K562 (cell line): ENCODE measurements around the gene ZFR2. TPM values are rescaled to one million over a fixed set of nuclear protein-coding genes. Genes with fewer than 3 reads are reported as not detected.

ENCODE experiments used
- CBFA2T2 ChIP-seq: fragments of 450-650 bp; conservative IDR thresholded peaks from 2 replicates; pipeline ENCODE4 v1.6.1; 2017; ENCODE audit warnings: mild to moderate bottlenecking
- HMBOX1 ChIP-seq: sonication (generic); IDR thresholded peaks from 2 replicates; pipeline ENCODE4 v1.6.1; 2016
- HMGXB4 ChIP-seq: sonication (generic); formaldehyde crosslinking; IDR thresholded peaks from 2 replicates; pipeline ENCODE4 v1.8.1; 2023; ENCODE audit warnings: mild to moderate bottlenecking, missing genetic modification reagents
- L3MBTL2 ChIP-seq: fragments of 450-650 bp; IDR thresholded peaks from 2 replicates; pipeline ENCODE4 v1.6.1; 2016; ENCODE audit warnings: mild to moderate bottlenecking, moderate library complexity
- MYC ChIP-seq, 2 experiments: fragments of 250-450 bp in 1 of 2; sonication (Bioruptor Pico) in 1 of 2; IDR thresholded peaks; 2 replicates each; pipeline versions ENCODE4 v1.5.1 to v1.6.1; 2012 to 2021; ENCODE audit warnings: low read depth in 2 of 2, borderline replicate concordance in 1 of 2, improper control_type of control experiment in 1 of 2, low read length in 1 of 2, mild to moderate bottlenecking in 1 of 2, moderate library complexity in 1 of 2
- NFE2L1 ChIP-seq: fragments of 450-650 bp; IDR thresholded peaks from 2 replicates; pipeline ENCODE4 v1.6.1; 2016; ENCODE audit warnings: missing genetic modification characterization, low read depth, mild to moderate bottlenecking, missing compliant biosample characterization, moderate library complexity, borderline replicate concordance
- NFRKB ChIP-seq: fragments of 450-650 bp; IDR thresholded peaks from 2 replicates; pipeline ENCODE4 v1.6.1; 2016; ENCODE audit warnings: low read depth
- POLR2A ChIP-seq: fragments of 450-650 bp; conservative IDR thresholded peaks from 2 replicates; pipeline ENCODE4 v1.6.1; 2016
- RERE ChIP-seq: sonication (generic); formaldehyde crosslinking; IDR thresholded peaks from 2 replicates; pipeline ENCODE4 v1.8.0; 2023; ENCODE audit warnings: missing genetic modification reagents, mild to moderate bottlenecking, borderline replicate concordance
- SNIP1 ChIP-seq: fragments of 450-650 bp; IDR thresholded peaks from 2 replicates; pipeline ENCODE4 v1.7.1; 2017; ENCODE audit warnings: low read depth, mild to moderate bottlenecking
- SRSF9 ChIP-seq: fragments of 200-400 bp; formaldehyde crosslinking; IDR thresholded peaks from 2 replicates; pipeline ENCODE4 v1.6.1; 2017; ENCODE audit warnings: low read depth, low read length, borderline replicate concordance
- TCF3 ChIP-seq: sonication (generic); formaldehyde crosslinking; IDR thresholded peaks from 2 replicates; pipeline ENCODE4 v1.4.0; 2020; ENCODE audit warnings: mild to moderate bottlenecking, missing genetic modification reagents
- ZBTB9 ChIP-seq: fragments of 450-650 bp; formaldehyde crosslinking; IDR thresholded peaks from 2 replicates; pipeline ENCODE4 v1.4.0; 2020; ENCODE audit warnings: mild to moderate bottlenecking, moderate library complexity
- ZNF551 ChIP-seq: fragments of 250-450 bp; sonication (Bioruptor Pico); IDR thresholded peaks from 2 replicates; pipeline ENCODE4 v1.5.0; 2021; ENCODE audit warnings: mild to moderate bottlenecking, moderate library complexity
- ZNF740 ChIP-seq, 3 experiments: fragments of 200-800 bp in 1 of 3; sonication (Bioruptor generic) in 1 of 3; sonication (generic) in 1 of 3; formaldehyde crosslinking in 1 of 3; IDR thresholded peaks; 2 replicates each; pipeline versions ENCODE4 v1.6.1 to v1.8.0; 2016 to 2022; ENCODE audit warnings: mild to moderate bottlenecking in 2 of 3, missing compliant biosample characterization in 2 of 3, missing genetic modification characterization in 2 of 3, missing genetic modification reagents in 1 of 3
- polyA plus RNA-seq, 8 experiments: library from polyadenylated mRNA; depleted of rRNA in 4 of 8; stranded (reverse) in 5 of 8; unstranded in 3 of 8; fragments of >200 nt; fragmentation: Nextera tagmentation in 2 of 8; fragmentation: Illumina TruSeq in 1 of 8; extraction: Ambion mirVana in 2 of 8; extraction: Trizol in 1 of 8; gene quantifications; 2 replicates each; pipeline versions ENCODE4 v1.2.1 to v1.2.3, GENCODE V29; 2011 to 2014; ENCODE audit warnings: inconsistent platforms in 1 of 8, missing spikeins in 1 of 8
- total RNA-seq, 7 experiments: library from RNA; depleted of rRNA in 6 of 7; stranded (reverse); fragments of >200 nt in 6 of 7; fragmentation: Illumina TruSeq in 2 of 7; extraction: Trizol in 2 of 7; gene quantifications; 2 replicates each; pipeline versions ENCODE4 v1.2.1 to v1.2.3, GENCODE V29; 2011 to 2021; ENCODE audit warnings: low replicate concordance in 1 of 7

Gene ZFR2
- total and polyA plus RNA-seq, 9 of the 15 experiments (the other 6 are each of a cell fraction or from before 2014, with no cell fraction given), result 0.03 to 0.59 (median 0.07) TPM; not detected in 6

- TF ChIP-seq ZNF740 (CRISPR knock-in tag; IDR thresholded peaks at IDR 0.05) (no peak), ZNF740 (tag; IDR thresholded peaks at IDR 0.05) (no peak), L3MBTL2 (peak; percentile 54), ZBTB9 (CRISPR knock-in tag) (peak; percentile 63; the same call in 1 of the 2 replicates), SRSF9 (no peak), NFE2L1 (tag) (no peak), HMBOX1 (no peak), ZNF551 (no peak), NFRKB (peak; percentile 29; the same call in 1 of the 2 replicates), SNIP1 (no peak), TCF3 (no peak), RERE (CRISPR knock-in tag) (no peak), POLR2A (peak; percentile 97), HMGXB4 (CRISPR knock-in tag) (no peak), MYC (IDR thresholded peaks at IDR 0.05; ENCODE audit: low read depth, low read length) (peak; percentile 94), MYC (CRISPR knock-in tag; IDR thresholded peaks at IDR 0.05; ENCODE audit: borderline replicate concordance, low read depth) (no peak; the same call in 1 of the 2 replicates), CBFA2T2 (no peak)
Observed at GRCh38 chr19:3762501-3763459, 106.1 kb downstream of the ZFR2 start, which contains the start of gene MRPL54 (continued).
